GM19193 (cell line): ENCODE data around the gene LAMTOR2.

Experiments used
- POLR2A ChIP-seq: IDR thresholded peaks from 4 replicates; pipeline ENCODE4 v1.6.1; 2011; ENCODE audit not compliant: insufficient read depth, insufficient read length; ENCODE audit errors: extremely low read depth

LAMTOR2 gene

GRCh38 chr1:156080241-156080862, 25.8 kb downstream of the LAMTOR2 start:
- TF ChIP-seq POLR2A, result no peak

GRCh38 chr1:156080863-156081179, 26.2 kb downstream of the LAMTOR2 start:
- TF ChIP-seq POLR2A, result no peak

- TF ChIP-seq POLR2A, result no peak
These were observed 26.8 kb downstream of the LAMTOR2 start for GRCh38 chr1:156081180-156081916.

GRCh38 chr1:156081917-156082308, 27.3 kb downstream of the LAMTOR2 start:
- no peak for TF ChIP-seq POLR2A

GRCh38 chr1:156082309-156083091, 27.9 kb downstream of the LAMTOR2 start, which contains the start of gene MEX3A:
Gene MEX3A (minus strand): TSS chr1:156082465. CDS start chr1:156081998, 467 bp downstream.
- TF ChIP-seq POLR2A, result no peak

GRCh38 chr1:156083800-156084790, 29.5 kb downstream of the LAMTOR2 start:
- no peak for TF ChIP-seq POLR2A

- TF ChIP-seq POLR2A, result no peak
These were observed 31.7 kb downstream of the LAMTOR2 start for GRCh38 chr1:156086256-156086662.

GRCh38 chr1:156089704-156090103, 35.1 kb downstream of the LAMTOR2 start:
- no peak for TF ChIP-seq POLR2A

- no peak for TF ChIP-seq POLR2A
These were observed 35.7 kb downstream of the LAMTOR2 start for GRCh38 chr1:156090138-156090839.

GRCh38 chr1:156090840-156091188, 36.2 kb downstream of the LAMTOR2 start:
- no peak for TF ChIP-seq POLR2A

GRCh38 chr1:156091610-156092009, 37.0 kb downstream of the LAMTOR2 start:
- no peak for TF ChIP-seq POLR2A

GRCh38 chr1:156095906-156096508, 41.4 kb downstream of the LAMTOR2 start:
- no peak for TF ChIP-seq POLR2A

- no peak for TF ChIP-seq POLR2A
These were observed 42.2 kb downstream of the LAMTOR2 start for GRCh38 chr1:156096640-156097391.
